ENCODE measurements around the gene IFIH1.

DNA sequence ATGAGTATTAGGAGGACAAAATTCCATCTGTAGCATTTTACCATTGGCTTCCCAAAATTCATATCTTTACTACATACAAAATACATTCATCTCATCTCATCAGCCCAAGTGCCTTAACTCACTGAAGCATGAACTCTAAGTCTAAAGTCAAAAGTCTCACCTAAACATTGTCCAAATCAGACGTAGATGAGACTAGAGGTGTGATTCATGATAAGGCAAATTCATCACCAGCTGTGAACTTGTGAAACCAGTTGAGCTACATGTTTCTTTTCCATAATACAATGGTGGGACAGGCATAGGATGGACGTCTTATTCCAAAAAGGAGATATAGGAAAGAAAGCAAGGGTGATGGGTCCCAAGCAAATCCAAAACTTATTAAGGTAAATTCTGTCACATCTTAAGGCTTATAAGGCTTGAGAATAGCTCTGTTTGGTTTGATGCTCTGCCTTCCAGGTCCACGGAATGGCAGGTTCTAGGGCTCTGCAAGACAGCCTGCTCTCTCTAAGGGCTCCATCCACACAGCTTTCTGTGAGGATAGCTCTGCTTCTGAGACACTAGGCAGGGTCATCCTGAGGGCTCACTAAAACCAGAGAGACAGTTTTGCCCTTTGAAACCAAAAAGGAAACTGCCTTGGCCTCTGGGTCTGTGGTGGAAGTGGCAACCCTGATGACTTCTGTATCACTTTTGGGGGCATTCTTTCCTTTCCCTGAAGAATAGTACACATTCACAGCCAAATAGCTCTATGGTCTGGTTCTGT is 9.6 kb downstream of the IFIH1 start:
- TF ChIP-seq POLR2A (IDR thresholded peaks at IDR 0.05): no peak
- TF ChIP-seq, protein P1, sequence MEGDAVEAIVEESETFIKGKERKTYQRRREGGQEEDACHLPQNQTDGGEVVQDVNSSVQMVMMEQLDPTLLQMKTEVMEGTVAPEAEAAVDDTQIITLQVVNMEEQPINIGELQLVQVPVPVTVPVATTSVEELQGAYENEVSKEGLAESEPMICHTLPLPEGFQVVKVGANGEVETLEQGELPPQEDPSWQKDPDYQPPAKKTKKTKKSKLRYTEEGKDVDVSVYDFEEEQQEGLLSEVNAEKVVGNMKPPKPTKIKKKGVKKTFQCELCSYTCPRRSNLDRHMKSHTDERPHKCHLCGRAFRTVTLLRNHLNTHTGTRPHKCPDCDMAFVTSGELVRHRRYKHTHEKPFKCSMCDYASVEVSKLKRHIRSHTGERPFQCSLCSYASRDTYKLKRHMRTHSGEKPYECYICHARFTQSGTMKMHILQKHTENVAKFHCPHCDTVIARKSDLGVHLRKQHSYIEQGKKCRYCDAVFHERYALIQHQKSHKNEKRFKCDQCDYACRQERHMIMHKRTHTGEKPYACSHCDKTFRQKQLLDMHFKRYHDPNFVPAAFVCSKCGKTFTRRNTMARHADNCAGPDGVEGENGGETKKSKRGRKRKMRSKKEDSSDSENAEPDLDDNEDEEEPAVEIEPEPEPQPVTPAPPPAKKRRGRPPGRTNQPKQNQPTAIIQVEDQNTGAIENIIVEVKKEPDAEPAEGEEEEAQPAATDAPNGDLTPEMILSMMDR (IDR thresholded peaks at IDR 0.05 in 8 of 11, conservative IDR thresholded peaks at IDR 0.05 in 3 of 11): no peak
